Adrenal gland (tissue), 5 donors: Measurements from ENCODE around the gene IL17RB.

Experiments used
- CTCF ChIP-seq, 6 experiments: fragments of 450-650 bp in 4 of 6; fragments of 200-600 bp in 2 of 6; sonication (generic) in 1 of 6; IDR thresholded peaks; 1 replicate in 5 of 6; 2 replicates in 1 of 6; pipeline versions ENCODE4 v1.5.1 to v1.8.0; 2016 to 2021; ENCODE audit warnings: antibody characterized with exemption in 6 of 6, mild to moderate bottlenecking in 2 of 6, moderate library complexity in 1 of 6
- POLR2A ChIP-seq, 2 donors: fragments of 450-650 bp; IDR thresholded peaks; one replicate each; pipeline ENCODE4 v1.6.1; 2017; ENCODE audit warnings: antibody characterized with exemption in 2 of 2, mild to moderate bottlenecking in 2 of 2, moderate library complexity in 1 of 2
- donor health status: DM: no; HTN: no; CAD: no.

- TF ChIP-seq POLR2A (IDR thresholded peaks at IDR 0.05) (no peak), CTCF (IDR thresholded peaks at IDR 0.05) (peak in 1 of 6 experiments; percentile 3)
Observed at GRCh38 chr3:53845881-53846133, 561 bp upstream of the IL17RB start.
